Stimulated activated CD8-positive, alpha-beta memory T cell treated with anti-CD3 and anti-CD28 coated beads, Interleukin-7, amount 100 ng/mL, for 1 hour (primary cell): ENCODE measurements around the gene KCNT1.

Source experiments
- DNase-seq, 2 donors: peaks; one replicate each; pipeline ENCODE4 v3.0.0-alpha.2; 2020; ENCODE audit warnings: low read depth in 2 of 2

KCNT1 gene

GRCh38 chr9:135820661-135821060 lies 118.7 kb downstream of the KCNT1 start:
- DNase-seq = no peak

- no peak for DNase-seq
Measured at GRCh38 chr9:135821116-135821515, 119.1 kb downstream of the KCNT1 start.

- no peak for DNase-seq
Measured at GRCh38 chr9:135821733-135822373, 119.9 kb downstream of the KCNT1 start.

- no peak for DNase-seq
Measured at GRCh38 chr9:135822374-135822755, 120.4 kb downstream of the KCNT1 start.

GRCh38 chr9:135823036-135823435 lies 121.1 kb downstream of the KCNT1 start:
- no peak for DNase-seq

GRCh38 chr9:135825435-135826187 lies 123.6 kb downstream of the KCNT1 start:
- no peak for DNase-seq

- DNase-seq = no peak
Measured at GRCh38 chr9:135826188-135826545, 124.2 kb downstream of the KCNT1 start.

GRCh38 chr9:135827301-135827700 lies 125.3 kb downstream of the KCNT1 start:
- DNase-seq = no peak

GRCh38 chr9:135827866-135828580 lies 126.0 kb downstream of the KCNT1 start:
- no peak for DNase-seq

- no peak for DNase-seq
Measured at GRCh38 chr9:135828656-135829055, 126.7 kb downstream of the KCNT1 start.

GRCh38 chr9:135830496-135830895 lies 128.5 kb downstream of the KCNT1 start:
- no peak for DNase-seq

- no peak for DNase-seq
Measured at GRCh38 chr9:135833864-135834263, 131.9 kb downstream of the KCNT1 start.

- no peak for DNase-seq
Measured at GRCh38 chr9:135835131-135835530, 133.1 kb downstream of the KCNT1 start.

- no peak for DNase-seq
Measured at GRCh38 chr9:135839516-135839915, 137.5 kb downstream of the KCNT1 start.

GRCh38 chr9:135840107-135840506 lies 138.1 kb downstream of the KCNT1 start:
- DNase-seq = no peak

- no peak for DNase-seq
Measured at GRCh38 chr9:135840539-135840938, 138.6 kb downstream of the KCNT1 start.
